Right atrium auricular region (tissue), 2 donors: Measurements from ENCODE around the gene GPX6. TPM values are rescaled to one million over a fixed set of nuclear protein-coding genes. Genes with fewer than 3 reads are reported as not detected.
"Not testable (repeated sequence)": the region's sequence is repeated elsewhere in the genome, so short reads cannot be mapped to it uniquely, and the experiment has no call there.

Experiments used
- DNase-seq: peaks from one replicate; pipeline ENCODE4 v3.0.0-alpha.2; 2019; ENCODE audit warnings: low spot score
- H3K27ac ChIP-seq, 2 donors: fragments of 200-600 bp; sonication (generic); 1 replicate in 1 of 2; 2 replicates in 1 of 2; pipeline ENCODE4 v1.5.1; 2016 to 2019
- H3K27me3 ChIP-seq, 2 donors: fragments of 200-600 bp; sonication (generic); one replicate each; pipeline versions ENCODE4 v1.5.1 to v1.6.0; 2017 to 2019
- H3K36me3 ChIP-seq: fragments of 200-600 bp; sonication (generic); one replicate; pipeline ENCODE4 v1.5.1; 2016
- H3K4me1 ChIP-seq, 2 donors: fragments of 200-600 bp; sonication (generic); one replicate each; pipeline versions ENCODE4 v1.5.1 to v1.6.0; 2017 to 2019
- H3K4me3 ChIP-seq, 2 donors: fragments of 200-600 bp; sonication (generic); 1 replicate in 1 of 2; 2 replicates in 1 of 2; pipeline ENCODE4 v1.5.1; 2017 to 2019; ENCODE audit warnings: mild to moderate bottlenecking in 1 of 2, moderate library complexity in 1 of 2
- H3K9me3 ChIP-seq, 2 donors: fragments of 200-600 bp; sonication (generic); one replicate each; pipeline ENCODE4 v1.5.1; 2019
- CTCF ChIP-seq, 2 donors: fragments of 200-600 bp; sonication (generic); IDR thresholded peaks; one replicate each; pipeline ENCODE4 v1.5.1; 2019; ENCODE audit warnings: antibody characterized with exemption in 2 of 2
- total RNA-seq, 2 donors: library from RNA; depleted of rRNA; stranded (reverse); fragments of >200 nt; gene quantifications; one replicate each; pipeline ENCODE4 v1.1.0, GENCODE V29; 2016

GPX6 gene
- total RNA-seq, 2 donors from 2014 or later = not detected

- H3K4me1 ChIP-seq = no peaks in the 10 kb centered on the region
- no peak overlapping the region for H3K27ac ChIP-seq
- no peaks in the 10 kb centered on the region for H3K9me3 ChIP-seq
- TF ChIP-seq CTCF (IDR thresholded peaks at IDR 0.05) = no peak
- H3K27me3 ChIP-seq = no peaks in the 10 kb centered on the region
- H3K36me3 ChIP-seq = no peaks in the 10 kb centered on the region
- DNase-seq = no peak
- no peak overlapping the region for H3K4me3 ChIP-seq
Observed at GRCh38 chr6:28522594-28523240, 7.1 kb upstream of the GPX6 start.

- H3K9me3 ChIP-seq = no peaks in the 10 kb centered on the region
- H3K4me3 ChIP-seq = no peak overlapping the region
- H3K36me3 ChIP-seq = no peaks in the 10 kb centered on the region
- H3K27me3 ChIP-seq = no peaks in the 10 kb centered on the region
- H3K4me1 ChIP-seq = no peaks in the 10 kb centered on the region
- no peak for DNase-seq
- no peak for TF ChIP-seq CTCF (IDR thresholded peaks at IDR 0.05)
- no peak overlapping the region for H3K27ac ChIP-seq
Observed at GRCh38 chr6:28517964-28518363, 2.4 kb upstream of the GPX6 start.

- H3K27me3 ChIP-seq, DNase-seq, H3K4me3 ChIP-seq, H3K9me3 ChIP-seq, H3K4me1 ChIP-seq, H3K27ac ChIP-seq, H3K36me3 ChIP-seq: not testable (repeated sequence)
Observed at GRCh38 chr6:28512387-28512786, 3.2 kb downstream of the GPX6 start.

GRCh38 chr6:28511628-28512300 lies 3.8 kb downstream of the GPX6 start:
- TF ChIP-seq CTCF (IDR thresholded peaks at IDR 0.05) = no peak
- Histone ChIP-seq H3K27me3 (no peaks in the 10 kb centered on the region), H3K36me3 (no peaks in the 10 kb centered on the region), H3K4me1 (no peaks in the 10 kb centered on the region), H3K4me3 (no peak overlapping the region), H3K27ac (no peak overlapping the region), H3K9me3 (no peaks in the 10 kb centered on the region)
- DNase-seq = no peak

- TF ChIP-seq CTCF (IDR thresholded peaks at IDR 0.05) = no peak
- no peak overlapping the region for H3K27ac ChIP-seq
- no peak overlapping the region for H3K4me3 ChIP-seq
- H3K36me3 ChIP-seq = no peaks in the 10 kb centered on the region
- DNase-seq = no peak
- no peaks in the 10 kb centered on the region for H3K4me1 ChIP-seq
- no peaks in the 10 kb centered on the region for H3K27me3 ChIP-seq
- H3K9me3 ChIP-seq = no peaks in the 10 kb centered on the region
Observed at GRCh38 chr6:28506807-28507475, 8.7 kb downstream of the GPX6 start.

- Histone ChIP-seq H3K9me3 (no peaks in the 10 kb centered on the region), H3K4me3 (no peak overlapping the region), H3K36me3 (no peaks in the 10 kb centered on the region), H3K27me3 (no peaks in the 10 kb centered on the region), H3K4me1 (no peaks in the 10 kb centered on the region), H3K27ac (no peak overlapping the region)
- DNase-seq = no peak
- no peak for TF ChIP-seq CTCF (IDR thresholded peaks at IDR 0.05)
Observed at GRCh38 chr6:28505733-28506132, 9.9 kb downstream of the GPX6 start.

- H3K4me1 ChIP-seq, H3K27me3 ChIP-seq, DNase-seq, H3K9me3 ChIP-seq, H3K36me3 ChIP-seq, H3K27ac ChIP-seq, H3K4me3 ChIP-seq: not testable (repeated sequence)
Observed at GRCh38 chr6:28502709-28503305, 12.8 kb downstream of the GPX6 start.

- DNase-seq, H3K4me1 ChIP-seq: not testable (repeated sequence)
Observed at GRCh38 chr6:28502136-28502535, 13.5 kb downstream of the GPX6 start.

More at GRCh38 chr6:28502136-28502535, 13.5 kb downstream of the GPX6 start:
- H3K27me3 ChIP-seq, H3K36me3 ChIP-seq, H3K9me3 ChIP-seq, H3K4me3 ChIP-seq, H3K27ac ChIP-seq: not testable (repeated sequence)
